ENCODE measurements around the gene MTA2.

GRCh38 chr11:62567018-62567633 is 34.5 kb downstream of the MTA2 start:
- TF ChIP-seq CTCF (conservative IDR thresholded peaks at IDR 0.05; ENCODE audit: low read depth, low read length) (no peak), EZH2 (IDR thresholded peaks at IDR 0.05; ENCODE audit: borderline replicate concordance, low read depth, low read length, poor library complexity, severe bottlenecking) (no peak)

All from A673 (cell line).